BLaER1 (cell line): ENCODE results near the gene ARHGEF1.

Source experiments
- H3K27ac ChIP-seq: shearing (Covaris generic); formaldehyde crosslinking; 2 replicates; pipeline ENCODE4 v1.8.1; 2022
- H3K27me3 ChIP-seq: shearing (Covaris generic); formaldehyde crosslinking; 2 replicates; pipeline ENCODE4 v1.8.1; 2022
- H3K36me3 ChIP-seq: shearing (Covaris generic); formaldehyde crosslinking; 2 replicates; pipeline ENCODE4 v1.8.1; 2022
- H3K4me1 ChIP-seq: shearing (Covaris generic); formaldehyde crosslinking; 2 replicates; pipeline ENCODE4 v1.8.1; 2022
- H3K4me2 ChIP-seq: shearing (Covaris generic); formaldehyde crosslinking; 2 replicates; pipeline ENCODE4 v1.8.1; 2022
- H3K4me3 ChIP-seq: shearing (Covaris generic); formaldehyde crosslinking; 2 replicates; pipeline ENCODE4 v1.8.1; 2022
- H3K9ac ChIP-seq: shearing (Covaris generic); formaldehyde crosslinking; 2 replicates; pipeline ENCODE4 v1.8.1; 2022
- H3K9me3 ChIP-seq: shearing (Covaris generic); formaldehyde crosslinking; 2 replicates; pipeline ENCODE4 v1.8.1; 2022
- H4K20me1 ChIP-seq: shearing (Covaris generic); formaldehyde crosslinking; 2 replicates; pipeline ENCODE4 v1.8.1; 2022
- Cebpa-rat ChIP-seq: shearing (Covaris generic); IDR thresholded peaks from 2 replicates; pipeline ENCODE4 v1.8.1; 2022

Gene ARHGEF1

DNA sequence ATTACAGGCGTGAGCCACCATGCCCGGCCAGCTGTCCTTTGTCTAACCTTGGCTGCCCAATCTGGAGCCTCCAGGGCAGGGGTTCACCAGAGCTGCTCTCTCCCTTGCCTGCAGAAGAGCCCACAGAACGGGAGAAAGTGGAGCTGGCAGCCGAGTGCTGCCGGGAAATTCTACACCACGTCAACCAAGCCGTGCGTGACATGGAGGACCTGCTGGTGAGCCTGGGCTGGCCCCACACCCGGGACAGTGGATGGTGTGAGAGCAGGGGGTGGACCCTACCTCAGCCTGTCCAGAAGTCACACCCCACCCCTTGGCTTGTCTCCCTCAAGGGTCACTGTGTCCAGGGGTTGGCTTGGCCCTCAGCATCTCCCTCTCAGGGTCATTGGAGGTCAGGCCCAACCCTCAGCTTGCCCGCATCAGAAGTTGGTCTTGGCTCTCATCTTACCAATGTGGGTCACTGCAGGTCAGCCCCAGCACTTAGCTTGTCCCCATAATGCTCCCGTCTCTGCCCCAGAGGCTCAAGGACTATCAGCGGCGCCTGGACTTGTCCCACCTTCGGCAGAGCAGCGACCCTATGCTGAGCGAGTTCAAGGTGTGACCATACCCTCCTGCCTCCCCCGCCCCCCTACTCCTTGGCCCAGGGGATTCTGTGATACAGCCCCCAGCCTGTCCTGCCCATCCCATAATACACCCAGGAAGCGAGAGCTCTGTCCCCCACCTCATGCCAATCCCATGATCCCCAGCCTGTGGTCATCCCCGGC lies 20.4 kb downstream of the ARHGEF1 start:
- Histone ChIP-seq H3K36me3 (peaks cover 97% of the 10 kb centered on the region), H3K4me1 (no peaks in the 10 kb centered on the region), H4K20me1 (peaks cover 68% of the 10 kb centered on the region), H3K9me3 (no peaks in the 10 kb centered on the region), H3K9ac (no peak overlapping the region), H3K4me3 (no peak overlapping the region), H3K4me2 (no peak overlapping the region), H3K27ac (no peak overlapping the region), H3K27me3 (no peaks in the 10 kb centered on the region)
- TF ChIP-seq Cebpa-rat: no peak

GRCh38 chr19:41904118-41904870 lies 21.3 kb downstream of the ARHGEF1 start:
- H3K4me3 ChIP-seq: no peak overlapping the region
- no peak overlapping the region for H3K4me2 ChIP-seq
- no peak overlapping the region for H3K9ac ChIP-seq
- peaks cover 89% of the 10 kb centered on the region for H3K36me3 ChIP-seq
- TF ChIP-seq Cebpa-rat: no peak
- H3K27ac ChIP-seq: no peak overlapping the region
- peaks cover 69% of the 10 kb centered on the region for H4K20me1 ChIP-seq
- no peaks in the 10 kb centered on the region for H3K27me3 ChIP-seq
- H3K9me3 ChIP-seq: no peaks in the 10 kb centered on the region
- no peaks in the 10 kb centered on the region for H3K4me1 ChIP-seq

- Histone ChIP-seq H3K27ac (no peak overlapping the region), H3K9me3 (no peaks in the 10 kb centered on the region), H3K27me3 (peaks cover 2% of the 10 kb centered on the region; the same call in 1 of the 2 replicates), H3K9ac (no peak overlapping the region), H4K20me1 (peaks cover 72% of the 10 kb centered on the region), H3K4me3 (no peak overlapping the region), H3K36me3 (peaks cover 78% of the 10 kb centered on the region), H3K4me2 (no peak overlapping the region), H3K4me1 (no peaks in the 10 kb centered on the region)
- no peak for TF ChIP-seq Cebpa-rat
Observed at GRCh38 chr19:41905273-41906002, 22.5 kb downstream of the ARHGEF1 start.

GRCh38 chr19:41906271-41906670 lies 23.3 kb downstream of the ARHGEF1 start:
- H3K27ac ChIP-seq: no peak overlapping the region
- no peak for TF ChIP-seq Cebpa-rat
- no peak overlapping the region for H3K4me2 ChIP-seq
- H3K9me3 ChIP-seq: no peaks in the 10 kb centered on the region
- H3K36me3 ChIP-seq: peaks cover 72% of the 10 kb centered on the region
- no peak overlapping the region for H3K9ac ChIP-seq
- peaks cover 1% of the 10 kb centered on the region for H3K4me1 ChIP-seq
- H4K20me1 ChIP-seq: peaks cover 77% of the 10 kb centered on the region
- peaks cover 11% of the 10 kb centered on the region for H3K27me3 ChIP-seq
- H3K4me3 ChIP-seq: no peak overlapping the region

GRCh38 chr19:41906916-41907680 lies 24.1 kb downstream of the ARHGEF1 start:
- Histone ChIP-seq H3K36me3 (peaks cover 64% of the 10 kb centered on the region), H4K20me1 (peaks cover 80% of the 10 kb centered on the region), H3K4me2 (no peak overlapping the region), H3K4me1 (peaks cover 10% of the 10 kb centered on the region), H3K9me3 (no peaks in the 10 kb centered on the region), H3K9ac (no peak overlapping the region), H3K4me3 (no peak overlapping the region), H3K27me3 (peaks cover 19% of the 10 kb centered on the region), H3K27ac (no peak overlapping the region)
- no peak for TF ChIP-seq Cebpa-rat

GRCh38 chr19:41907994-41908615 lies 25.1 kb downstream of the ARHGEF1 start:
- Histone ChIP-seq H3K36me3 (peaks cover 54% of the 10 kb centered on the region), H4K20me1 (peaks cover 75% of the 10 kb centered on the region), H3K4me1 (peaks cover 15% of the 10 kb centered on the region), H3K27ac (no peak overlapping the region), H3K4me2 (no peak overlapping the region), H3K27me3 (peaks cover 29% of the 10 kb centered on the region), H3K9ac (no peak overlapping the region), H3K9me3 (no peaks in the 10 kb centered on the region), H3K4me3 (no peak overlapping the region)
- TF ChIP-seq Cebpa-rat: no peak

DNA sequence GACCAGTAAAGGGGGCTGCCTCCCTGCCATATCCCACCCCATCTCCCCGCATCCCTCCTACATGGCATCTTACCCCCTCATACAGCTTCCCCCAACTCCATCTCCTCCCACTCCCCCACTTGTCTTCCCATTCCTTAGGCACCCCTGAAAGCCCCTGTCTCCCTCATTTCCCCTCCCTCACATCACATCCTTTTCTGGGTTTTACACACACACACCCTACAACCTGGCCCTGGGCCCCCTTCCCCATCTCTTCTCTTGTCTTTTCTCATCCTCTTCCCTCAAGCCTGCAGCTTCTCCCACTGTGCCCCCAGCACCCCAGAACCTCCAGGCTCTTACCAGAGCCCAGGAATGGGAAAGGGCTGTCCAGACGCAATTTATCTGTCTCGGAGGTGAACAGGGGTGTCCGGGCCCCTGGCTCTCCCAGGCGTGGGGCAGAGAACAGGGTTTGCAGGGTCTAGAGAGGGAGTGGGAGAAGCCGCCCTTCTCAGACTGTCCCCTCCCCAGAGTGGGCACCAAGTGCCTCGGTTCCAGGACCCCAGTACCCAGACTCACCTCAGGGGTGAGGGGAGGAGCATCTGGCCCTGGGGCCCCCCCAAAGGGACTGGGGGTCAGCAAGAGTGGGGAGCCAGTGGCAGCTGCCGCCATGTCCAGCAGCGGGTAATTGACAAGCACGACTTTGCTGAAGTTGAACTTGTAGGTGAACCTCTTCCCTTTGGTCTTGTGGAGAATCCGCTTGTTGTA lies 25.9 kb downstream of the ARHGEF1 start:
- Histone ChIP-seq H3K36me3 (peaks cover 46% of the 10 kb centered on the region), H3K27me3 (peaks cover 37% of the 10 kb centered on the region), H3K9ac (no peak overlapping the region), H3K4me2 (no peak overlapping the region), H3K4me3 (no peak overlapping the region), H3K27ac (no peak overlapping the region), H3K4me1 (peaks cover 15% of the 10 kb centered on the region), H4K20me1 (peaks cover 81% of the 10 kb centered on the region), H3K9me3 (no peaks in the 10 kb centered on the region)
- no peak for TF ChIP-seq Cebpa-rat

DNA sequence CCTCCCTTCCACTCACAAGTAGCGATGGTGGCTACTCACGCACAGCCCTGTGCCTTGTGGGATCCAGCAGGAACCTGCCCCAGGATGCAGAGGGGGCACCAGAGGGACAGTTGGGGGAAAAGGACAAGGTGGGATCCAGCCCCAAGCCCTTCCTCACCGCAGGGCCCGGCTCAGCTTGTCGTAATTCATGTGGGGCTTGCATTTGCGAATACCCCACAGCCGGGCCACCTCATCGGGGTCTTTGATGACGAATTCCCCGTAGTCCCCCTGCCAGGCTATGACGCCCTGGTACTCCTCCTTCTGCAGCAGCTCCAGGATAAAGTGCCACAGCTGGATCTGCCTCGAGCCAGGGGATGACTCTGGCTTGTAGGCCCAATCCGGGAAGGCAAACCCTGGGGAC lies 26.7 kb downstream of the ARHGEF1 start:
- TF ChIP-seq Cebpa-rat: no peak
- peaks cover 82% of the 10 kb centered on the region for H4K20me1 ChIP-seq
- no peaks in the 10 kb centered on the region for H3K9me3 ChIP-seq
- H3K4me3 ChIP-seq: no peak overlapping the region
- H3K27ac ChIP-seq: no peak overlapping the region
- H3K9ac ChIP-seq: no peak overlapping the region
- H3K27me3 ChIP-seq: peaks cover 45% of the 10 kb centered on the region
- H3K4me2 ChIP-seq: no peak overlapping the region
- H3K36me3 ChIP-seq: peaks cover 38% of the 10 kb centered on the region
- H3K4me1 ChIP-seq: peaks cover 15% of the 10 kb centered on the region
